GM19395 (cell line): ENCODE measurements around the gene TMC8.
"Not testable (repeated sequence)": the region's sequence is repeated elsewhere in the genome, so short reads cannot be mapped to it uniquely, and the experiment has no call there.

ENCODE experiments used
- ATAC-seq: cut with Tn5 transposase; IDR thresholded peaks from one replicate; pipeline ENCODE4 v1.9.1; 2021; ENCODE audit warnings: mild to moderate bottlenecking, moderate library complexity; ENCODE audit not compliant: unreplicated experiment

The TMC8 gene

DNA sequence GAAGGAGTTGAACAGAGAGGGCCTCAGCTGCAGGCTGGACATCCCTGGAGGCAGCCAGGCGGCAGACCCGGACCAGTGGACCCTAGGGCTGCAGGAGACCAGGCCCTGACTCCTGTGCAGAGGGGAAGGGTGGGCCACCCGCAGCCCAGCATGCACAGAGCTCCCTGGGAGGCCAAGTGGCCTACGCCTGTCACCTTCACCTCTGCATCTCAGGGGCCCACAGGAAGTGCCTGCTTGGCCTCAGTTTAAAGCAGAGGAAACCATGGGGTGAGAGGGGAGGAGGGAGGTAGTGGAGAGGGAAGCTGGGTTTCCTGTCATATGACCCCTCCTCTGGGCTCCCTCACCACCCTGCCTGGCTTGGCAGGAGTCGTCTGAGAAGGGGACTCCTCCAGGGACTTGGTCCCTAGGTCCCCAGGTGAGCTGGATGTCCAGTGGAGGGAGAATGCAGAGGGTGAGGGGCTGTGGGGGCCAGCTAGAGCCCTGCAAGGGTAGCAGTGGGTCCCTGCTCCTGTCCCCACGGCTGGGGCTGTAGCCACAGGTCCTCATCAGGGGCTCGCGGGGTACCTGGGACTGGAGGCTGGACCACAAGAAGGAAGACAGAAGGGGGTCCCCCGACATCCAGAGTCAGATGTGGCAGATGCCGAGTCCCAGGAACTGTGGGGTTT lies at the start of gene TMC8:
Gene TMC8 (plus strand): TSS at position 335 of the 665 bp plus-strand sequence. CDS start 818 bp downstream, outside the sequence.
- ATAC-seq = no peak

GRCh38 chr17:78081551-78081950 lies 49.0 kb upstream of the TMC8 start:
- no peak for ATAC-seq

DNA sequence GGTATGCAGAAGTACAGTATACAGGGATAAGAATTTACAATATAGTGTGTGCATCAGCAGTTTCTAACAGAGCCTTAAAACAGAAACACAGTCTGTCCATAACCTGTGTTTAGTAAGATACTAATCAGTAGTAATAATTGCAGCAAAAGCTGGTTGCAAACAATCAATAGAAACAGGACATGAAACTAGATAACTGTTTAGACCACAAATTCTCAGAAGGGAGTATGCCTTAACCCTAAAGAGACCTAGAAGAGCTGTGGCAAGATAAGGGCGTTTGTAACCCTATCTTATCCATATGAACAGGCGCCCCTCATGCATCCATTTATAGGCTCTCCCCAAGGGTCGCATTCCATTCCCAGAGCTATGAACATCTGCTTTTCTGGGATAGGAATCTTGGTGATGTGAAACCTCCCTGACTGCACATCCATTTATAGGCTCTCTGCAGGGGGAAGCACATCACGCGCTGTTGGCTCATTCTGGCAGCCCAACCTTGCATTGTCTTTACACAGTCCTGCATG lies 48.2 kb upstream of the TMC8 start:
- ATAC-seq = not testable (repeated sequence)

DNA sequence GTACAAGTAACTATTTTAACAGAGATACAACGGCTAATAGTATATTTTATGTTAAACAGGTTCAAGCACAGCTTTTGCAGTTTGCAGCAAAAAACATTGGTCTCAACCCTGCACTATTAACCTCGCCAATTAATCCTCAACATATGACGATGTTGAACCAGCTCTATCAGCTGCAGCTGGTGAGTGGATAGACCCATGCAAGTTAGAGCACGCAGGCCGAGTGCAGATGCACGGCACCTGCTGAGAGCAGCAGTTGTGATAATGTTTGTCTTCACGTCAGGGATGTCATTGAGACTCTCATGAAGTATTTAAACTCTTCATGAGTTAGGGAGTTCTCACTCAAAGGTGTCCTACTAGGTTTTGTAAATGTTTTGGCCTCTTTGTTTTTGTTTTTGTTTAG lies 47.6 kb upstream of the TMC8 start:
- no peak for ATAC-seq

DNA sequence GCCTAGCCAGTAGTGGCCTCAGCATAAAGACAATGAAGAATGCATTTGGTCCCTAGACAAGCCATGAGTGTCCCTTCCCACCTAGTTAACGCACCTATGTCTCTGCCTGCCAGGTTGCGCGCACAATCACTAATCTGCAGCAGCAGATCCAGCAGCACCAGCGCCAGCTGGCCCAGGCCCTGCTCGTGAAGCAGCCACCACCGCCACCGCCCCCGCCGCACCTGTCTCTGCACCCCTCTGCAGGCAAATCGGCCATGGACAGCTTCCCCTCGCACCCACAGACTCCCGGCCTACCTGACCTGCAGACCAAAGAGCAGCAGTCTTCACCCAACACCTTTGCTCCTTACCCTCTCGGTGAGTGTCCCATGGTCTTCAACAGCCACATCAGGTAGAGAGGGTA lies 43.8 kb upstream of the TMC8 start:
- no peak for ATAC-seq

DNA sequence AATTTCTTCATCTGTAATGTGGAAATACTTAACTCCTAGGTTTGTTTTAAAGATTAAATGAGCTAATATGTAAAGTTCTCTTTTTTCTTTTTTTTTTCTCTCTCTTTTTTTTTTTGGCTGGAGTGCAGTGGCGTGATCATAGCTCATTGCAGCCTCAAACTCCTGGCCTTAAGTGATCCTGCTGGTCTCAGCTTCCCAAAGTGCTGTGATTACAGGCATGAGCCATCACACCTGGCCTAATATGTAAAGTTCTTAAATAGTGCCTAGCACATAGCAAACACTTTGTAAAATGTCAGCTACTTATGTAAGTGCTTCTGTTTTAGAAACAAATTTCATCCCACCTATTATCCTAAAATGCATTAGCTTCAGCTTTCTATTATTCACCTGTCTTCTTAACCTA lies 42.0 kb upstream of the TMC8 start:
- ATAC-seq = no peak

- no peak for ATAC-seq
These were observed 40.8 kb upstream of the TMC8 start for GRCh38 chr17:78089576-78090281.

DNA sequence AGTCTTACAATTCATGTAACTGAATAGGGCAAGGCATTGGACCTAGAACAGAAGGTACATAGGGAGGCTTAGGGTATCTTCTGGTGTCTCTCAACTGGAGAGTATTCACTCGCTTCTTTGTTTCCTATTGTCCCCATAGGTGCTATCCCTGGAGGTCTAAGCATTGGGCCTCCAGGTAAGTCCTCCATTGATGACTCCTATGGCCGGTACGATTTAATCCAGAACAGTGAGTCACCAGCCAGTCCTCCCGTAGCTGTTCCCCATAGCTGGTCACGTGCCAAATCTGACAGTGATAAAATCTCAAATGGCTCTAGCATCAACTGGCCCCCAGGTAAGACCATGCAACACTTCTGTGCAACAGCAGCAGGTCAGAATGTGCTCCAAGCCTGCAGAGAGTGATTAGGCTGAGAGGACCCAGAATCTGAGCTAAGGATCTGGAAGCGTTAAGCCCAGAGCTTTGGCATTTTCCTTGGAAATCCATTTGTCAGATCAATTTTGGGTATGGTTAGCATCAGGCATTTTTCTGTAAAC lies 37.7 kb upstream of the TMC8 start:
- ATAC-seq = no peak

- no peak for ATAC-seq
These were observed 35.5 kb upstream of the TMC8 start for GRCh38 chr17:78095035-78095434.

DNA sequence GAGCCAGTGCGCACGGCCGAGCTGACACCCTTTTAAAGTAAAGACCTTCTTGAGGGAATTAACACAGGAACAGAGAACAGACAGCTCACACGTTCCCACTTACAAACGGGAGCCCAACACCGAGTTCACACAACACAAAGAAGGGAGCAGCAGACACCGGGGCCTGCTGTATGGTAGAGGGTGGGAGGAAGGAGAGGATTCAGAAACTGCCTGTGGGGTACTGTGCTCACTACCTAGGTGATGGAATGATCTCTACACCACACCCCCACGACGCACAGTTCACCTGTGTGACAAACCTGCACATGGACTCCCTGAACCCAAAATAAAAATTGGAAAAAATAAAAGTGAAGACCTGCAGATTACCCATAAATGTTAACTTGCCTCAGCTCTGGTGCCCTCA lies 34.5 kb upstream of the TMC8 start:
- ATAC-seq = no peak

- ATAC-seq = no peak
These were observed 29.5 kb upstream of the TMC8 start for GRCh38 chr17:78101112-78101511.

GRCh38 chr17:78101542-78101941 lies 29.0 kb upstream of the TMC8 start:
- no peak for ATAC-seq

- ATAC-seq = no peak
These were observed 27.3 kb upstream of the TMC8 start for GRCh38 chr17:78103311-78103710.

DNA sequence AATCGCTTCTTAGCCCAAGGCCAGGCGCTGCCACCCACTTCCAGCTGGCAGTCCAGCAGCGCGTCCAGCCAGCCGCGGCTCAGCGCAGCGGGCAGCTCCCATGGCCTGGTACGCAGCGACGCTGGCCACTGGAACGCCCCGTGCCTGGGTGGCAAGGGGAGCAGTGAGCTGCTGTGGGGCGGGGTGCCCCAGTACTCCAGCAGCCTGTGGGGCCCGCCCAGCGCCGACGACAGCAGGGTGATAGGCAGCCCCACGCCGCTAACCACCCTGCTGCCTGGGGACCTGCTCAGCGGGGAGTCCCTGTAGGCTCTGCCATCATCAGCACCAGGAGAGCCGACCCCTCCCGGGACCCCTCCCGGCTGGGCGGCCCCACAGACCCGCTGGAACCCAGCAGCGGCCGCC lies 26.0 kb upstream of the TMC8 start:
- ATAC-seq = no peak

GRCh38 chr17:78105101-78105500 lies 25.5 kb upstream of the TMC8 start:
- ATAC-seq = no peak

DNA sequence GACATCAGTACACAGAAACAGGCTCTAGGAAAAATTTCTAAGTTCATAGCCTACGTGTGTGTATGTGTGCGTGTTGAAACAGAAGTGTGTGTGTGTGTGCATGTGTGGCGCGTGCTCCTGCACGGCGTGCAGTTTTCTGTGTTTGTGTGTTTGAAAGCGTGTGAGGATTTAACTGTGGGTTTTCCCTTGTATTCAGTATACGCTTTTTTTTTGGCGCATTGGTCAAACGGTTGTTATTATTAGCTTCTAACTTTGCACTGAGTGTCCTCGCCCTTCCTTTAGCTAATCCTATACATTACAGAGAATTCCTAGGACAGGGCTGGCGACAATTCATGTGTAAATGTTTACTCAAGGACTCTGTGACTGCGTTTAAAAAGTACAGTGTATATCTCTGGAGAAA lies 25.0 kb upstream of the TMC8 start:
- ATAC-seq = no peak

DNA sequence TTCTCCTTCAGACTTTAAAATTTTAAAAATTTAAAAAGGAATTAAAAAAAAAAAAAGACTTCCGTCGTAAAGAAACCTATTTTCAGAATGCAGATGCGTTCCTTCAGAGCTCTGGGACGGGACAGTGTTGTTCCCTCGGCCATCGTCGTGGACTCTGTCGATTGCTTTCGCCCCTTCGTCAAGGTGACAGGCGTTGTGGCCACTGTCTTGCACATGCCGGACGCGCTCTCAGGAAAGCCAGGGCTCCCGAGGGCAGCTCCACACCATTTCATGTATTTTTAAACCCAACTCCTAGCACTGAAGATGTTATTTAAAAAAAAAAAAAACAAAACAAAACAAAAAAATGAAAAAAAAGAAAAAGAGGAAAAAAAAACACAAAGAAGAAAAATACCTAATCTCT lies 24.4 kb upstream of the TMC8 start:
- no peak for ATAC-seq

DNA sequence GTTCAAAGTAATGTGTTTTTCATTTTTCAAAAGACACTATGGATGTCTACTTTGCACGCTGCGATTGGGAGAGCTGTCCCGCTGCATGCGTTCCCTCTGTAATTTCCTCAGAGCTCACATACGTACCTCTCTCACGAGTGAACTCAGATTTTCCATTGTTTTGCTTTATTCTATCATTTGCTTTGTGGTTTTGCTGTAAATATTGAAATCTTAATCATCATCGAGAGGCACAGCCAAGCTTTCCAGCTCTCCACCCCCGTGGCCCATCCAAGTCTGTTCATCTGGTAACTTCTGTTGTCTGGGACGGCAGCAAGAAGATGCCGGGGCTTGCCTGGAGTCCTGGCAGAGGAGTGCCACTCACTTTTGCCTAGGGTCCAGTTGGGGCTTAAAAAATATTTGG lies 23.1 kb upstream of the TMC8 start:
- ATAC-seq = no peak

DNA sequence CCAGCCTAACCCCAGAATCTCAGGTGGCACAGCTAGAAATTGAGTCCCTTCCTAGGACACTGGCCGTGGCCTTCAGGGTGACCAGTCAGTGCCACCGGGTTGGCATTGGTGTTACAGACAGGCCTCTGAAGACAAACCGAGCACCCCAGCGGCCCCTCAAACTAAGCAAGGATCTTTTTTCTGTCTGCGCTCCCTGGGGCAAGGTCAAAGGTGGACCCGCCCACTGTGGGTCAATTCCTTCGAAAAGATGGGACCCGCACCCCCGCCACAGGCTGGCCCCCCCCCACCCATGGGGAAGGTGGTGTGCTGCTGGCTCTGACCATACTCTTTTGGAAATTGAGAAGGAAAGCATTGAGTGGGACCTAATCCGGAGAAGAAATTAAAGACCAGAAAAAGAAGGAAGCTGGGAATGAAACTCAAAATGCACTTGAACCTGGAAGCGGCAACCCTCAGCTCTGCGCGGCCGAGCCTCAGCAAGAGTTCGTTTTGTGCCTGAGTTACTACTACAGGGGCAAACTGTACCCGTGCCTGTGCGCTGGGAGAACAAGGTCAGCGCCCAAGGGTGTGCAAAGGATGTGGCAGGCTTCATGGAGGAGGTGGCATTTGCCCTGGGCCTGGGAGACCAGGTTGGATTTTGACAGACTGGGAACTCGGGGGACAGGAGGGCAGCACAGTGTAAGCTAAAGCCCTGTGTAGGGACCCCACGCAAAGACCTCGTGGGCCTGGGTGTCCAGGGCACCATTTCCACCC lies 22.4 kb upstream of the TMC8 start:
- no peak for ATAC-seq

GRCh38 chr17:78108726-78109488 lies 21.7 kb upstream of the TMC8 start:
- no peak for ATAC-seq

- no peak for ATAC-seq
These were observed 21.1 kb upstream of the TMC8 start for GRCh38 chr17:78109489-78109761.
